Keratinocyte (primary cell): ENCODE data around the gene FRMD1. TPM values are rescaled to one million over a fixed set of nuclear protein-coding genes. Genes with fewer than 3 reads are reported as not detected.

Source experiments
- DNase-seq: peaks from one replicate; pipeline ENCODE4 v3.0.0-alpha.2; 2011; ENCODE audit warnings: low read depth, missing footprints, low spot score
- FAIRE-seq: peaks from 2 replicates; lab custom pipeline; 2011; peaks lifted over from hg19 to GRCh38; lab: Jason Lieb, UNC
- H2AFZ ChIP-seq: 2 replicates; pipeline ENCODE4 v1.6.0; 2012; ENCODE audit warnings: low read length, control low read depth, inconsistent platforms; ENCODE audit not compliant: control insufficient read depth
- H3K27ac ChIP-seq: 2 replicates; pipeline ENCODE4 v1.5.1; 2011; ENCODE audit warnings: low read length; ENCODE audit not compliant: control insufficient read depth, insufficient read depth
- H3K27me3 ChIP-seq: 3 replicates; pipeline ENCODE4 v1.6.0; 2011; ENCODE audit warnings: low read length; ENCODE audit not compliant: control insufficient read depth, insufficient read depth; ENCODE audit errors: extremely low read depth
- H3K36me3 ChIP-seq, 2 experiments: 2 replicates in 1 of 2; 3 replicates in 1 of 2; pipeline ENCODE4 v1.5.1; 2011; ENCODE audit warnings: low read length in 2 of 2, mild to moderate bottlenecking in 1 of 2; ENCODE audit not compliant: control insufficient read depth in 2 of 2, insufficient read depth in 2 of 2; ENCODE audit errors: extremely low read depth in 1 of 2
- H3K4me1 ChIP-seq: 3 replicates; pipeline ENCODE4 v1.5.1; 2011; ENCODE audit warnings: low read length; ENCODE audit not compliant: control insufficient read depth, insufficient read depth; ENCODE audit errors: extremely low read depth
- H3K4me2 ChIP-seq: 3 replicates; pipeline ENCODE4 v1.6.0; 2011; ENCODE audit warnings: low read depth, low read length; ENCODE audit not compliant: control insufficient read depth, insufficient read depth; ENCODE audit errors: extremely low read depth
- H3K4me3 ChIP-seq, 3 experiments: fragments of 200-600 bp in 1 of 3; sonication (generic) in 1 of 3; 2 replicates in 2 of 3; 3 replicates in 1 of 3; pipeline ENCODE4 v1.5.1; 2011 to 2016; ENCODE audit warnings: low read length in 3 of 3, mild to moderate bottlenecking in 3 of 3, control low read depth in 2 of 3, inconsistent platforms in 1 of 3, low read depth in 1 of 3, mixed read lengths in 1 of 3, mixed run types in 1 of 3, moderate library complexity in 1 of 3; ENCODE audit not compliant: control insufficient read depth in 2 of 3, insufficient read depth in 2 of 3; ENCODE audit errors: extremely low read depth in 1 of 3
- H3K79me2 ChIP-seq: 2 replicates; pipeline ENCODE4 v1.6.0; 2012; ENCODE audit warnings: low read length; ENCODE audit not compliant: control insufficient read depth, insufficient read depth
- H3K9ac ChIP-seq: 3 replicates; pipeline ENCODE4 v1.6.0; 2011; ENCODE audit warnings: low read length; ENCODE audit not compliant: control insufficient read depth, insufficient read depth; ENCODE audit errors: extremely low read depth
- H3K9me1 ChIP-seq: 3 replicates; pipeline ENCODE4 v1.6.0; 2011; ENCODE audit warnings: low read length; ENCODE audit not compliant: control insufficient read depth, insufficient read depth; ENCODE audit errors: extremely low read depth
- H3K9me3 ChIP-seq: 2 replicates; pipeline ENCODE4 v1.5.1; 2012; ENCODE audit warnings: low read depth, low read length; ENCODE audit not compliant: control insufficient read depth
- H4K20me1 ChIP-seq: 3 replicates; pipeline ENCODE4 v1.6.0; 2011; ENCODE audit warnings: low read length; ENCODE audit not compliant: control insufficient read depth, insufficient read depth; ENCODE audit errors: extremely low read depth
- CTCF ChIP-seq, 3 experiments: IDR thresholded peaks in 1 of 3; conservative IDR thresholded peaks in 1 of 3; optimal IDR thresholded peaks in 1 of 3; 2 replicates in 2 of 3; 3 replicates in 1 of 3; pipeline versions ENCODE3 to v1.5.1; 2011; ENCODE audit warnings: low read length in 3 of 3, mild to moderate bottlenecking in 3 of 3, moderate library complexity in 2 of 3, control low read depth in 1 of 3, inconsistent platforms in 1 of 3; ENCODE audit not compliant: insufficient read depth in 2 of 3; ENCODE audit errors: extremely low read depth in 1 of 3
- EZH2 ChIP-seq: IDR thresholded peaks from one replicate; pipeline ENCODE4 v1.6.1; 2012; ENCODE audit warnings: inconsistent platforms, mild to moderate bottlenecking, low read length, moderate library complexity
- dilution Hi-C: fragments of 300-500 bp; cut with MboI; formaldehyde crosslinking; loops from one replicate; pipeline ENCODE4 v1.7.0; 2020; ENCODE audit warnings: low sequenced_read_pairs; ENCODE audit not compliant: extremely low pct_ligation_motif_present
- polyA plus RNA-seq, 5 experiments: library from polyadenylated mRNA; depleted of rRNA in 3 of 5; stranded (reverse) in 3 of 5; stranded (forward) in 1 of 5; unstranded in 1 of 5; fragments of >200 nt; gene quantifications; 1 replicate in 1 of 5; 2 replicates in 3 of 5; 3 replicates in 1 of 5; pipeline versions ENCODE4 v1.2.1 to v1.2.3, GENCODE V29; 2011 to 2012; ENCODE audit warnings: missing spikeins in 2 of 5, low read depth in 1 of 5, low replicate concordance in 1 of 5

The FRMD1 gene
- polyA plus RNA-seq, 1 donor (not counting 4 experiments of a cell fraction or from before 2014, with no cell fraction given) = not detected

- no peak overlapping the region for H3K9ac ChIP-seq
- H3K36me3 ChIP-seq = no peaks in the 10 kb centered on the region
- dilution Hi-C loops = no loop called here
- peaks cover 42% of the 10 kb centered on the region for H3K27me3 ChIP-seq
- no peak for FAIRE-seq
- no peak for DNase-seq
- no peak overlapping the region for H3K4me2 ChIP-seq
- H3K79me2 ChIP-seq = no peaks in the 10 kb centered on the region
- TF ChIP-seq CTCF (optimal IDR thresholded peaks at IDR 0.05 in 1 of 3, IDR thresholded peaks at IDR 0.05 in 1 of 3, conservative IDR thresholded peaks at IDR 0.05 in 1 of 3; ENCODE audit: extremely low read depth in 1 of 3, insufficient read depth in 2 of 3, low read length in 3 of 3) (no peak), EZH2 (no peak)
- no peaks in the 10 kb centered on the region for H3K9me1 ChIP-seq
- no peak overlapping the region for H3K27ac ChIP-seq
- H2AFZ ChIP-seq = no peak overlapping the region
- H4K20me1 ChIP-seq = no peaks in the 10 kb centered on the region
- no peaks in the 10 kb centered on the region for H3K9me3 ChIP-seq
- H3K4me3 ChIP-seq = no peak overlapping the region
- peaks cover 4% of the 10 kb centered on the region for H3K4me1 ChIP-seq
Observed at GRCh38 chr6:168103050-168103830, 24.2 kb upstream of the FRMD1 start.

GRCh38 chr6:168102315-168102985 is 23.4 kb upstream of the FRMD1 start:
- H3K79me2 ChIP-seq = no peaks in the 10 kb centered on the region
- H3K4me2 ChIP-seq = no peak overlapping the region
- no peak overlapping the region for H3K9ac ChIP-seq
- no peaks in the 10 kb centered on the region for H4K20me1 ChIP-seq
- no peak overlapping the region for H2AFZ ChIP-seq
- FAIRE-seq (no peak), DNase-seq (no peak)
- peaks cover 3% of the 10 kb centered on the region for H3K4me1 ChIP-seq
- H3K4me3 ChIP-seq = no peak overlapping the region
- peak; percentile 19 for TF ChIP-seq EZH2
- no peak for TF ChIP-seq CTCF (optimal IDR thresholded peaks at IDR 0.05 in 1 of 3, IDR thresholded peaks at IDR 0.05 in 1 of 3, conservative IDR thresholded peaks at IDR 0.05 in 1 of 3; ENCODE audit: extremely low read depth in 1 of 3, insufficient read depth in 2 of 3, low read length in 3 of 3)
- dilution Hi-C loops = no loop called here
- H3K9me3 ChIP-seq = no peaks in the 10 kb centered on the region
- H3K27ac ChIP-seq = no peak overlapping the region
- no peaks in the 10 kb centered on the region for H3K9me1 ChIP-seq
- H3K27me3 ChIP-seq = peaks cover 40% of the 10 kb centered on the region
- no peaks in the 10 kb centered on the region for H3K36me3 ChIP-seq
